A673 (cell line): ENCODE results near the gene GCNT1. TPM values are rescaled to one million over a fixed set of nuclear protein-coding genes. Genes with fewer than 3 reads are reported as not detected.

ENCODE experiments used
- BruUV-seq: library from RNA; stranded (reverse); fragments of 400-500 nt; replicated peaks from 2 replicates; lab custom pipeline; 2021; lab: Mats Ljungman, UMichigan
- CTCF ChIA-PET: fragments of 300-600 bp; sonication (Branson Sonifier 250); formaldehyde crosslinking; loops from one replicate; lab custom pipeline; 2022; ENCODE audit warnings: antibody characterized with exemption; lab: Charles Lee
- POLR2A ChIA-PET: fragments of 300-600 bp; sonication (Branson Sonifier 250); formaldehyde crosslinking; loops from one replicate; lab custom pipeline; 2022; ENCODE audit warnings: antibody characterized with exemption; ENCODE audit not compliant: low non-redundant PET; lab: Charles Lee
- DNase-seq: peaks from one replicate; pipeline ENCODE4 v3.0.0-alpha.2; 2015; ENCODE audit warnings: low spot score
- H3K27ac ChIP-seq: fragments of 200-600 bp; sonication (generic); 2 replicates; pipeline ENCODE4 v1.5.1; 2016; ENCODE audit warnings: mixed run types, low read depth, mild to moderate bottlenecking, mixed read lengths, antibody characterized with exemption, low read length; ENCODE audit not compliant: poor library complexity, severe bottlenecking
- H3K27me3 ChIP-seq: fragments of 200-600 bp; sonication (generic); replicated peaks from 2 replicates; pipeline ENCODE4 v1.6.1; 2017; ENCODE audit warnings: mixed run types, low read depth, mild to moderate bottlenecking, mixed read lengths, antibody characterized with exemption, low read length; ENCODE audit not compliant: insufficient read depth, poor library complexity
- H3K36me3 ChIP-seq: fragments of 200-600 bp; sonication (generic); 2 replicates; pipeline ENCODE4 v1.6.1; 2016; ENCODE audit warnings: mixed run types, mild to moderate bottlenecking, mixed read lengths, antibody characterized with exemption, low read length; ENCODE audit not compliant: insufficient read depth, poor library complexity, severe bottlenecking
- H3K4me1 ChIP-seq: fragments of 200-600 bp; sonication (generic); 2 replicates; pipeline ENCODE4 v1.6.1; 2017; ENCODE audit warnings: mixed run types, mild to moderate bottlenecking, mixed read lengths, antibody characterized with exemption, low read length; ENCODE audit not compliant: insufficient read depth, poor library complexity, severe bottlenecking
- H3K4me3 ChIP-seq: fragments of 200-600 bp; sonication (generic); 2 replicates; pipeline ENCODE4 v1.5.1; 2016; ENCODE audit warnings: low read depth, mixed run types, mild to moderate bottlenecking, mixed read lengths, low read length; ENCODE audit not compliant: poor library complexity, severe bottlenecking
- H3K9me3 ChIP-seq: fragments of 200-600 bp; sonication (generic); 2 replicates; pipeline ENCODE4 v1.6.1; 2016; ENCODE audit warnings: mixed run types, low read depth, mild to moderate bottlenecking, mixed read lengths, antibody characterized with exemption, low read length; ENCODE audit not compliant: poor library complexity, severe bottlenecking
- EZH2 ChIP-seq: fragments of 200-600 bp; sonication (generic); IDR thresholded peaks from 2 replicates; pipeline ENCODE4 v1.6.1; 2017; ENCODE audit warnings: borderline replicate concordance, low read depth, mild to moderate bottlenecking, mixed read lengths, antibody characterized with exemption, low read length; ENCODE audit not compliant: poor library complexity, severe bottlenecking
- intact Hi-C: fragments of 100-400 bp; cut with micrococcal nuclease; formaldehyde crosslinking; loops from one replicate; pipeline ENCODE4 v1.10.0; 2022; ENCODE audit not compliant: unreplicated experiment
- total RNA-seq: library from RNA; stranded (reverse); gene quantifications from 2 replicates; pipeline ENCODE4 v1.2.3, GENCODE V29; 2021
- TF ChIP-seq, protein P1 (sequence below): fragments of 300-800, 200-600 bp; sonication (generic); conservative IDR thresholded peaks from 2 replicates; pipeline ENCODE4 v1.5.1; 2017; ENCODE audit warnings: low read depth, mild to moderate bottlenecking, antibody characterized with exemption, low read length, moderate library complexity, mixed read lengths

Gene GCNT1
- total RNA-seq, 1 experiment from 2014 or later, result not detected

GRCh38 chr9:76512826-76513225 lies 53.8 kb downstream of the GCNT1 start:
- DNase-seq, result no peak
- H3K27ac ChIP-seq, result no peak overlapping the region
- POLR2A ChIA-PET, result interaction anchor here (0.6 to 0.7 kb wide), 2 partner anchors 21 to 118 kb away, joined by 3 to 8 read pairs; no protein-coding TSS in a partner anchor
- TF ChIP-seq EZH2, result no peak
- TF ChIP-seq, protein P1, sequence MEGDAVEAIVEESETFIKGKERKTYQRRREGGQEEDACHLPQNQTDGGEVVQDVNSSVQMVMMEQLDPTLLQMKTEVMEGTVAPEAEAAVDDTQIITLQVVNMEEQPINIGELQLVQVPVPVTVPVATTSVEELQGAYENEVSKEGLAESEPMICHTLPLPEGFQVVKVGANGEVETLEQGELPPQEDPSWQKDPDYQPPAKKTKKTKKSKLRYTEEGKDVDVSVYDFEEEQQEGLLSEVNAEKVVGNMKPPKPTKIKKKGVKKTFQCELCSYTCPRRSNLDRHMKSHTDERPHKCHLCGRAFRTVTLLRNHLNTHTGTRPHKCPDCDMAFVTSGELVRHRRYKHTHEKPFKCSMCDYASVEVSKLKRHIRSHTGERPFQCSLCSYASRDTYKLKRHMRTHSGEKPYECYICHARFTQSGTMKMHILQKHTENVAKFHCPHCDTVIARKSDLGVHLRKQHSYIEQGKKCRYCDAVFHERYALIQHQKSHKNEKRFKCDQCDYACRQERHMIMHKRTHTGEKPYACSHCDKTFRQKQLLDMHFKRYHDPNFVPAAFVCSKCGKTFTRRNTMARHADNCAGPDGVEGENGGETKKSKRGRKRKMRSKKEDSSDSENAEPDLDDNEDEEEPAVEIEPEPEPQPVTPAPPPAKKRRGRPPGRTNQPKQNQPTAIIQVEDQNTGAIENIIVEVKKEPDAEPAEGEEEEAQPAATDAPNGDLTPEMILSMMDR, result no peak
- H3K27me3 ChIP-seq, result peaks cover 37% of the 10 kb centered on the region
- H3K36me3 ChIP-seq, result no peaks in the 10 kb centered on the region
- BruUV-seq, result no TSS peak
- no peaks in the 10 kb centered on the region for H3K4me1 ChIP-seq
- intact Hi-C loops, result no loop called here
- no peaks in the 10 kb centered on the region for H3K9me3 ChIP-seq
- H3K4me3 ChIP-seq, result no peak overlapping the region
- CTCF ChIA-PET, result no interaction called here

- intact Hi-C loops, result no loop called here
- Histone ChIP-seq H3K27me3 (peaks cover 30% of the 10 kb centered on the region), H3K36me3 (no peaks in the 10 kb centered on the region), H3K4me1 (no peaks in the 10 kb centered on the region), H3K4me3 (no peak overlapping the region), H3K27ac (no peak overlapping the region), H3K9me3 (no peaks in the 10 kb centered on the region)
- BruUV-seq, result no TSS peak
- peak; percentile 2 for DNase-seq
- TF ChIP-seq EZH2, result no peak
- TF ChIP-seq, protein P1, result no peak
- POLR2A ChIA-PET, result no interaction called here
- CTCF ChIA-PET, result no interaction called here
These were observed 57.4 kb downstream of the GCNT1 start for GRCh38 chr9:76516350-76516749.

DNA sequence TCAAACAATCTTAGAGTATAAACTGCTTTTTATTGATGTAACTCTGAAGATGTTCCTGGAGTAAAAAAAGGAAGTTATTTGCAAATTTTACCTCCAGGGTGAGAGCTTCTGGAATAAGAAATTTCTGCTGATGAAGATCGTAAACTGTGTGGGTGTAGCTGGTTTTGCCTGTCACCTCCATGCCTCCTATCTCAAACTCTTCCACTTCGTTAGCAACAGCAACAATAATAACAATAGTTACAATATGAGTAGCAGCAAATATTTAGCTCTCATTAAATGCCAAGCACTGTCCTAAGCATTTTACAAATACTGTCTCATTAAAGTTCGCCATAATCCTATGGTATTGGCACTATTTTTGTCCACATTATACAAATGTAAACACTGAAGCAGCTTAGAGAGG lies 57.9 kb downstream of the GCNT1 start:
- no peaks in the 10 kb centered on the region for H3K9me3 ChIP-seq
- DNase-seq, result no peak
- no peaks in the 10 kb centered on the region for H3K4me1 ChIP-seq
- no TSS peak for BruUV-seq
- no peak overlapping the region for H3K27ac ChIP-seq
- POLR2A ChIA-PET, result no interaction called here
- TF ChIP-seq, protein P1, result no peak
- H3K4me3 ChIP-seq, result no peak overlapping the region
- intact Hi-C loops, result no loop called here
- CTCF ChIA-PET, result no interaction called here
- H3K36me3 ChIP-seq, result no peaks in the 10 kb centered on the region
- H3K27me3 ChIP-seq, result peaks cover 30% of the 10 kb centered on the region
